Nephron (organoid): ENCODE measurements around the gene KRTAP19-6.

Experiments
- H3K27ac Mint-ChIP-seq, 3 experiments: 2 replicates each; pipeline ENCODE4 v1.8.0; 2020; ENCODE audit warnings: mixed read lengths in 3 of 3, mild to moderate bottlenecking in 2 of 3, moderate library complexity in 1 of 3
- H3K27me3 Mint-ChIP-seq: 2 replicates; pipeline ENCODE4 v1.8.0; 2021; ENCODE audit warnings: low read depth, mild to moderate bottlenecking, moderate library complexity, mixed read lengths
- H3K36me3 Mint-ChIP-seq: 2 replicates; pipeline ENCODE4 v1.8.0; 2020; ENCODE audit warnings: low read depth, mixed read lengths
- H3K4me1 Mint-ChIP-seq: 2 replicates; pipeline ENCODE4 v1.8.0; 2020; ENCODE audit warnings: mixed read lengths
- H3K4me3 Mint-ChIP-seq, 3 experiments: 2 replicates each; pipeline ENCODE4 v1.8.0; 2020; ENCODE audit warnings: mild to moderate bottlenecking in 3 of 3, mixed read lengths in 3 of 3, moderate library complexity in 2 of 3
- H3K9me3 Mint-ChIP-seq: 2 replicates; pipeline ENCODE4 v1.8.0; 2020; ENCODE audit warnings: mixed read lengths
- TF ChIP-seq, protein P1 (sequence below), 3 experiments: fragments of 200-600 bp; sonication (generic); IDR thresholded peaks; one replicate each; pipeline ENCODE4 v1.5.0; 2021; ENCODE audit warnings: antibody characterized with exemption in 3 of 3; ENCODE audit not compliant: unreplicated experiment in 3 of 3

KRTAP19-6 gene

DNA sequence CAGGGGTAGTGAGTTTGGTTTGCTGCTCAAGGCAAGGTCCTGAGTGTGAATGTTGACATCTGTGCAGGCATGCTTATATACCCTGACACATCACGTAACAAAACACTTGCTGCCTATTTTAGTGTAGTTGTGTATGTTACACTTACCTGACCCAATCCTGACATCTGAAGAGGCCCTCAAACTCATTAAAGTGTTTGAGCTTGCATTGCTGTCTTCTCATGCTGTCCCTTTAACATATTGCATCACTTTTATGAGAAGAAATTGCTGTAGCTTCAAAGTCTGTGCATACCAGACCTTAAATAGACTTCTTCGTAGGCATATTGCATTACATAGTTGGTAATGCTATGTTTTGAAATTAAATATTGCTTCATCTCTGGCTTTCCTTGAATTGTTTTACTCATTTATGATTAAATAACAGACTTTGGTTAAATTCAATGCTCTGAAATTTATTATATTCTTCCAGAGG lies 49.7 kb downstream of the KRTAP19-6 start, which contains the start of gene KRTAP19-3:
KRTAP19-3 (minus strand) TSS at position 51 of the 466 bp plus-strand sequence. CDS start 56 bp downstream, outside the sequence.
- TF ChIP-seq, protein P1, sequence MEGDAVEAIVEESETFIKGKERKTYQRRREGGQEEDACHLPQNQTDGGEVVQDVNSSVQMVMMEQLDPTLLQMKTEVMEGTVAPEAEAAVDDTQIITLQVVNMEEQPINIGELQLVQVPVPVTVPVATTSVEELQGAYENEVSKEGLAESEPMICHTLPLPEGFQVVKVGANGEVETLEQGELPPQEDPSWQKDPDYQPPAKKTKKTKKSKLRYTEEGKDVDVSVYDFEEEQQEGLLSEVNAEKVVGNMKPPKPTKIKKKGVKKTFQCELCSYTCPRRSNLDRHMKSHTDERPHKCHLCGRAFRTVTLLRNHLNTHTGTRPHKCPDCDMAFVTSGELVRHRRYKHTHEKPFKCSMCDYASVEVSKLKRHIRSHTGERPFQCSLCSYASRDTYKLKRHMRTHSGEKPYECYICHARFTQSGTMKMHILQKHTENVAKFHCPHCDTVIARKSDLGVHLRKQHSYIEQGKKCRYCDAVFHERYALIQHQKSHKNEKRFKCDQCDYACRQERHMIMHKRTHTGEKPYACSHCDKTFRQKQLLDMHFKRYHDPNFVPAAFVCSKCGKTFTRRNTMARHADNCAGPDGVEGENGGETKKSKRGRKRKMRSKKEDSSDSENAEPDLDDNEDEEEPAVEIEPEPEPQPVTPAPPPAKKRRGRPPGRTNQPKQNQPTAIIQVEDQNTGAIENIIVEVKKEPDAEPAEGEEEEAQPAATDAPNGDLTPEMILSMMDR (IDR thresholded peaks at IDR 0.05; ENCODE audit: unreplicated experiment in 3 of 3), result no peak
- Mint-ChIP-seq H3K27me3 (no peaks in the 10 kb centered on the region), H3K4me3 (no peak within 1 kb of the TSS), H3K9me3 (peaks cover 6% of the 10 kb centered on the region), H3K27ac (no peak within 1 kb of the TSS), H3K36me3 (no peaks in the 10 kb centered on the region), H3K4me1 (no peaks in the 10 kb centered on the region)
